ENCODE measurements around the gene SPATA13.

DNA sequence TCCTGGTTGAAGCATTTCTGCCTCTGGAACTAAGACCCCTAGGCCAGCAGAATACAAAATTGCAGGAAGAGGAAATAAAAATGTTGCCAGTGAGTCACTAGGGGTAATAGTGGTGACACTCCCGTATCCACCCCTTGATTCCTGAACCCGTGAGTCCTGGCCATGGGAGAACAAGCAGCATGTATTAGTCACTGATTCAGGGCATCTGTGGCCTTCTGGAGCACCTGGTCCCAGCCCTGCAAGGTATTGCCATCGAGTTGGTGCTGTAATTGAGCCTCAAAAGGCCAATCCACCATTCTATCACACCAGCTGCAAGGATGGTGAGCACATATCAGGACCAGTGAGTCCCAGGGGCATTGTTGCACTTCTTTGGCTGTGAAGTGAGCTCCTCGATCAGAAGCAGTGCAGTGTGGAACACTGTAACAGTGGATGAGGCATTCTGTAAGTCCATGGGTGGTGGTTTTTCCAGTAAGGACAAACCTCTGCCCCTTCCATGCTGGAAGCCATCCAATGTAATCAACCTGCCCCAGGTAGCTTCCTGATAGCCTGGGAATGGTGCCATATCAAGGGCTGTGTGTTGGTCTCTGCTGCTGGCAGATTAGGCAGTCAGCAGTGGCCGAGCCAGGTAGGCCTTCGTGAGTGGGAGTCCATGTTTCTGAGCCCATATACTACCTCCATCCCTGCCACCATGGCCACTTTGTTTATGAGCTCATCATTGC is 188.4 kb downstream of the SPATA13 start:
- TF ChIP-seq CTCF (IDR thresholded peaks at IDR 0.05; ENCODE audit: poor library complexity) (no peak), EZH2 (IDR thresholded peaks at IDR 0.05; ENCODE audit: borderline replicate concordance) (no peak)
